Superior temporal gyrus (tissue), 1 donor: ENCODE results near the gene CYP2S1.
"Not testable (repeated sequence)": the region's sequence is repeated elsewhere in the genome, so short reads cannot be mapped to it uniquely, and the experiment has no call there.

ENCODE experiments used
- DNase-seq: peaks from one replicate; pipeline ENCODE4 v3.0.0-alpha.2; 2016; ENCODE audit errors: extremely low spot score

Gene CYP2S1, protein sequence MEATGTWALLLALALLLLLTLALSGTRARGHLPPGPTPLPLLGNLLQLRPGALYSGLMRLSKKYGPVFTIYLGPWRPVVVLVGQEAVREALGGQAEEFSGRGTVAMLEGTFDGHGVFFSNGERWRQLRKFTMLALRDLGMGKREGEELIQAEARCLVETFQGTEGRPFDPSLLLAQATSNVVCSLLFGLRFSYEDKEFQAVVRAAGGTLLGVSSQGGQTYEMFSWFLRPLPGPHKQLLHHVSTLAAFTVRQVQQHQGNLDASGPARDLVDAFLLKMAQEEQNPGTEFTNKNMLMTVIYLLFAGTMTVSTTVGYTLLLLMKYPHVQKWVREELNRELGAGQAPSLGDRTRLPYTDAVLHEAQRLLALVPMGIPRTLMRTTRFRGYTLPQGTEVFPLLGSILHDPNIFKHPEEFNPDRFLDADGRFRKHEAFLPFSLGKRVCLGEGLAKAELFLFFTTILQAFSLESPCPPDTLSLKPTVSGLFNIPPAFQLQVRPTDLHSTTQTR

GRCh38 chr19:41192574-41193429 lies at the start of gene CYP2S1:
TSS of gene CYP2S1 (plus strand) at chr19:41193219. CDS start at chr19:41193265, 46 bp downstream.
- no peak for DNase-seq

- peak; percentile 74 for DNase-seq
These were observed 48.6 kb upstream of the CYP2S1 start for GRCh38 chr19:41144403-41144802.

DNA sequence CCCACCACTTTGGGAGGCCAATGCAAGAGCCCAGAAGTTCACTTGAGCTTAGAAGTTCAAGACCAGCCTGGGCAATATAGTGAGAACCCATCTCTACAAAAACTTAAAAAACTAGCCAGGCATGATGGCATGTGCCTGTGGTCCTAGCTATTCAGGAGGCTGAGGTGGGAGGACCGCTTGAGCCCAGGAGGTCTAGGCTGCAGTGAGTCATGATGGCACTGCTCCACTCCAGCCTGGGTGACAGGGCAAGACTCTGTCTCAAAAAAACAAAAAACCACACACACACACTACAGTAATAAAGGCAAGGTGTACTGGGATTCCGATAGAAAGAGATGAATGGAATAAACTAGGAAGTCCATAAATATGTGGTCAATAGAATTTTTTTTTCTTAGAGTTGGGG lies 43.2 kb upstream of the CYP2S1 start:
- no peak for DNase-seq

DNA sequence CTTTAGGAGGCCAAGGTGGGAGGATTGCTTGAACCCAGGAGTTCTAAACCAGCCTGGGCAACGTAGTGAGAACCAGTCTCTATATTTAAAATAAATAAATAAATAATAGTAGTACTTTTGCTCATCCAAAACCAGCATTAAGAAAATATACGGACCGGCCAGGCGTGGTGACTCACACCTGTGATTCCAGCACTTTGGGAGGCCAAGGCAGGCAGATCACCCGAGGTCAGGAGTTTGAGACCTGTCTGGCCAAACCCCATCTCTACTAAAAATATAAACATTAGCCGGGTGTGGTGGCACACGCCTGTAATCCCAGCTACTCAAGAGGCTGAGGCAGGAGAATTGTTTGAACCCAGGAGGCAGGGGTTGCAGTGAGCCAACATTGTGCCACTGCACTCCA lies 42.0 kb upstream of the CYP2S1 start:
- not testable (repeated sequence) for DNase-seq

GRCh38 chr19:41154060-41154459 lies 39.0 kb upstream of the CYP2S1 start:
- DNase-seq = no peak

GRCh38 chr19:41156207-41156606 lies 36.8 kb upstream of the CYP2S1 start:
- no peak for DNase-seq

GRCh38 chr19:41159881-41160280 lies 33.1 kb upstream of the CYP2S1 start:
- no peak for DNase-seq

DNA sequence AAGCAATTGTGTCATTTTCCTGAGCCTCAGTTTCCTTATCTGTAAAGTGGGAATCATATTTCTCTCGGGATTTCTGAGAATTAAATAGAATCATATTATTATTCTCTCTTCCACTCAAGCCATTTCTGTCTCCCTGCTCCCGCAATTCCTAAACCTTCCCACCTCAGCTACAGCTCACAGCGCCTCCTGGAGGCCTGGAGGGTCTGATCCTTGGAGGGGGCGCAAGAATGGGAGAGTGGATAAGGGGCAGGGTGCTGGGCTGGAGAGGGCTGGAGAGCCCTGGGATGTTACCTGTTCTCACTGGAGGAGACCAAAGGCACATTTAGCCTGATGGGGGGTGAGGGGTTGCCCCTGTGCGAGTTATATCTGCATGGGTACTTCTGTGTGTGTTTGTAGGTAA lies 31.1 kb upstream of the CYP2S1 start:
- no peak for DNase-seq

DNA sequence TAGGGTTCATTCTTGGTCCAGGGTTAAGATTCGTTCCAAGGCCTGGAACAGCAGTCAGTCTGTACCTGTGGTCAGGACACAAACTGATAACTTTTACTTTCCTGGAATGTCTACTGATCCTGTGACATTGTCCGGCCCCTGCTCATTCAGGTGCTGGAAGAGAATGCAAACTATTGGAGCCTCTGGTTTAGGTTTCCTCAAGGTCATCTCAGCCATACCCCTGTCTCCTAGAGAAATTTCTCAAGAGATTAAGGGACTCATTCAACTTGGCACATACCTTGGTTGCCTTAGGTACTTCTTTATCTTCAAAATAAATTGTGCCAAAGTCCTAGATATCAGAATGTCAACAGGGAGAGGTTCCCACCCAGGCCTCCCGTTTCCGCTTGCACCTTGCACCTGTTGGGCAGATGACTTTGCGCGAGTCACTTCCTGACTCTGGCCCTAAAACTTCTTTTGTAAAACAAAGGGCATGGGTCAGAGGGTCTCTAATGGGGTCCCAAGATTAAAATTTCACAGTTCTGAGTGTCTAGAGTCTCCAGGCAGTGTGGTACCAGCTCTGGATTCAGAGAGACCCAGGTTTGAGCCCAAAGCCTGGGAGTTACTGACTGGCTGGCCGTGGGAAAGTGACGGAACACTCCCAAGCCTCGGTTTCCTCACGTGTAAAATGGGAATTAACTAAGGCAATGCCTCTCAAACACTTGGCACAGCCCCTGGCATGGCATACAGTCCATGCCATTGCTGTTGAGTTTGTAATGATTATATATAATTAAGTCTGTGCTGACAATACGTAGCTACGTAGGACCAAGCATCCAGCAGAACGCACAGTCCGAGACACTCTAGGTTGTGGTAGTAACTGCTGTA lies 25.8 kb upstream of the CYP2S1 start:
- DNase-seq = no peak

- no peak for DNase-seq
These were observed 20.5 kb upstream of the CYP2S1 start for GRCh38 chr19:41172297-41173164.

DNA sequence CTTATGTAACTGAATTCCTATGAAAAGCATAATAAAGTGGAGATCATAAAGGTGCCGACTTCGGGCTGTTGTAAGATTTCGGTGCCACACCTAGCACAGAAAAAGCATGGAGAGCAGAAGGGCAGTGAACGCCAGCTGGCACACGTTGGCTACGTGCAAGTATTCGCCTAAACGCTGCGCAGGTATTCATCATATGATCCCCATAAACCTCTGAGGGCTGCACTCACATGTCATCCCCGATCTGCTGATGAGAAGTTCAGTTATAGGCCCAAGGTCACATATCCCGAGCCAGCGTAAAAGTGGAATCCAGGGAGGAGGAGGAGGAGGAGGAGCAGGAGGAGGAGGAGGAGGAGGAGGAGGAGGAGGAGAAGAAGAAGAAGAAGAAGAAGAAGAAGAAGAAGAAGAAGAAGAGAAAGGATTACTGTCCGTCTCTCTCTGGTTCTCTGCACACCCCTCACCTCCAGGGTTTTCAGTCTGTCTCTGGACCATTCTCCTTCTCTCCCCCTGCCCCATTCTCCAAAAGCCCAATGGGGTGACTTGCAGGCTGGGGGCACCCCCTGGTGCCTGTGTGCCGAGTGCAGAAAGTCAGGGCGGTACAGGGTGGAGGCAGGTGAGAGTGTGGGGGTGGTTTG lies 18.6 kb upstream of the CYP2S1 start:
- no peak for DNase-seq

- DNase-seq = peak; percentile 14
These were observed 16.9 kb upstream of the CYP2S1 start for GRCh38 chr19:41175801-41176777.

DNA sequence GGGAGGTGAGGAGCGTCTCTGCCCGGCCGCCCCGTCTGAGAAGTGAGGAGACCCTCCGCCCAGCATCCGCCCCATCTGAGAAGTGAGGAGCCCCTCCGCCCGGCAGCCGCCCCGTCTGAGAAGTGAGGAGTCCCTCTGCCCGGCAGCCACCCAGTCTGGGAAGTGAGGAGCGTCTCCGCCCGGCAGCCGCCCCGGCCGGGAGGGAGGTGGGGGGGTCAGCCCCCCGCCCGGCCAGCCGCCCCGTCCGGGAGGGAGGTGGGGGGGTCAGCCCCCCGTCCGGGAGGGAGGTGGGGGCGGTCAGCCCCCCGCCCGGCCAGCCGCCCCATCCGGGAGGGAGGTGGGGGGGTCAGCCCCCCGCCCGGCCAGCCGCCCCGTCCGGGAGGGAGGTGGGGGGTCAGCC lies 12.8 kb upstream of the CYP2S1 start:
- DNase-seq = not testable (repeated sequence)

- DNase-seq = no peak
These were observed 5.8 kb upstream of the CYP2S1 start for GRCh38 chr19:41186971-41187883.

DNA sequence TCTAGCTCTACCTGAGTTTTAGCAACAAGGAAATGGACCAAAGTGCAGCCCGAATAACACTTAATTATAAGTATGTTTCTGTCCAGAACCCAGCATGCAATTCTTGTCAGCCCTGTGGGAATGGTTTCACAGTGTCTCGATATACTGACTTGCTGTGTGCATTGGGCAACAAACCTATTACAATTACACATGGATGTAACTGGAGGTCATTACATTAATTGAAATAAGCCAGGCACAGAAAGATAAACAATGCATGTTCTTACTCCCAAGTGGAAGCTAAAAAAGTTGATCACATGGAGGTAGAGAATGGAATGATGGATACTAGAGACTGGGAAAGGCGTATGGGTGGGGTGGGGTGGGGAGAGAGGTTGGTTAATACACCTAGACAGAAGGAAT lies 5.1 kb upstream of the CYP2S1 start:
- no peak for DNase-seq

GRCh38 chr19:41189425-41190065 lies 3.5 kb upstream of the CYP2S1 start:
- no peak for DNase-seq

- DNase-seq = no peak
These were observed 574 bp downstream of the CYP2S1 start for GRCh38 chr19:41193430-41194156.
